Activated CD8-positive, alpha-beta T cell treated with anti-CD3 and anti-CD28 coated beads for 36 hours (primary cell): ENCODE measurements around the gene PNMT. TPM values are rescaled to one million over a fixed set of nuclear protein-coding genes. Genes with fewer than 3 reads are reported as not detected.

Experiments used
- ATAC-seq: fragments of 200-7000 bp; cut with Tn5 transposase; one replicate; pipeline ENCODE4 v1.10.0; 2021; ENCODE audit warnings: mild to moderate bottlenecking, moderate library complexity
- CTCF ChIA-PET: fragments of 350-600 bp; sonication (Branson Sonifier 250); formaldehyde crosslinking; loops from one replicate; lab custom pipeline; 2021; ENCODE audit warnings: antibody characterized with exemption; lab: Charles Lee
- POLR2A ChIA-PET: fragments of 350-600 bp; sonication (Branson Sonifier 250); formaldehyde crosslinking; loops from one replicate; lab custom pipeline; 2021; ENCODE audit warnings: antibody characterized with exemption; lab: Charles Lee
- DNase-seq: peaks from one replicate; pipeline ENCODE4 v3.0.0-alpha.2; 2020
- H3K27ac Mint-ChIP-seq: one replicate; pipeline ENCODE4 v1.8.0; 2021; ENCODE audit warnings: mild to moderate bottlenecking, mixed read lengths
- H3K27me3 Mint-ChIP-seq: one replicate; pipeline ENCODE4 v1.8.0; 2021; ENCODE audit warnings: mixed read lengths
- H3K36me3 Mint-ChIP-seq: one replicate; pipeline ENCODE4 v1.8.0; 2021; ENCODE audit warnings: low read depth, mixed read lengths
- H3K4me1 Mint-ChIP-seq: one replicate; pipeline ENCODE4 v1.8.0; 2021; ENCODE audit warnings: low read depth, mixed read lengths
- H3K4me3 Mint-ChIP-seq: one replicate; pipeline ENCODE4 v1.8.0; 2021; ENCODE audit warnings: mild to moderate bottlenecking, moderate library complexity, mixed read lengths
- H3K9me3 Mint-ChIP-seq: one replicate; pipeline ENCODE4 v1.8.0; 2021; ENCODE audit warnings: mixed read lengths
- intact Hi-C: fragments of 100-400 bp; cut with micrococcal nuclease; formaldehyde crosslinking; loops from one replicate; pipeline ENCODE4 v1.10.0; 2022
- total RNA-seq, 2 experiments: library from RNA; stranded (reverse); gene quantifications; one replicate each; pipeline ENCODE4 v1.2.3, GENCODE V29; 2021
- TF ChIP-seq, protein P1 (sequence below): fragments of 200-600 bp; IDR thresholded peaks from one replicate; pipeline ENCODE4 v1.8.0; 2022; ENCODE audit warnings: antibody characterized with exemption, mild to moderate bottlenecking

PNMT gene
- total RNA-seq, 2 experiments from 2014 or later: 0.40 TPM; not detected in 1

- ChIA-PET CTCF (interaction anchor here (0.7 to 12.7 kb wide), 9 partner anchors 9 to 84 kb away, joined by 3 to 146 read pairs (median 5); partner anchors contain the start of gene PGAP3), POLR2A (interaction anchor here (0.6 to 3.8 kb wide), 3 partner anchors 9 to 1252 kb away, joined by 3 to 16 read pairs (median 3); no protein-coding TSS in a partner anchor)
- H3K9me3 Mint-ChIP-seq: no peaks in the 10 kb centered on the region
- H3K4me1 Mint-ChIP-seq: peaks cover 12% of the 10 kb centered on the region
- intact Hi-C loops: no loop called here
- no peaks in the 10 kb centered on the region for H3K36me3 Mint-ChIP-seq
- H3K4me3 Mint-ChIP-seq: no peak overlapping the region
- H3K27ac Mint-ChIP-seq: no peak overlapping the region
- no peak for ATAC-seq
- peaks cover 15% of the 10 kb centered on the region for H3K27me3 Mint-ChIP-seq
- DNase-seq: no peak
- TF ChIP-seq, protein P1, sequence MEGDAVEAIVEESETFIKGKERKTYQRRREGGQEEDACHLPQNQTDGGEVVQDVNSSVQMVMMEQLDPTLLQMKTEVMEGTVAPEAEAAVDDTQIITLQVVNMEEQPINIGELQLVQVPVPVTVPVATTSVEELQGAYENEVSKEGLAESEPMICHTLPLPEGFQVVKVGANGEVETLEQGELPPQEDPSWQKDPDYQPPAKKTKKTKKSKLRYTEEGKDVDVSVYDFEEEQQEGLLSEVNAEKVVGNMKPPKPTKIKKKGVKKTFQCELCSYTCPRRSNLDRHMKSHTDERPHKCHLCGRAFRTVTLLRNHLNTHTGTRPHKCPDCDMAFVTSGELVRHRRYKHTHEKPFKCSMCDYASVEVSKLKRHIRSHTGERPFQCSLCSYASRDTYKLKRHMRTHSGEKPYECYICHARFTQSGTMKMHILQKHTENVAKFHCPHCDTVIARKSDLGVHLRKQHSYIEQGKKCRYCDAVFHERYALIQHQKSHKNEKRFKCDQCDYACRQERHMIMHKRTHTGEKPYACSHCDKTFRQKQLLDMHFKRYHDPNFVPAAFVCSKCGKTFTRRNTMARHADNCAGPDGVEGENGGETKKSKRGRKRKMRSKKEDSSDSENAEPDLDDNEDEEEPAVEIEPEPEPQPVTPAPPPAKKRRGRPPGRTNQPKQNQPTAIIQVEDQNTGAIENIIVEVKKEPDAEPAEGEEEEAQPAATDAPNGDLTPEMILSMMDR: no peak
Measured at GRCh38 chr17:39669897-39670735, 1.9 kb downstream of the PNMT start.

- H3K27me3 Mint-ChIP-seq: peaks cover 15% of the 10 kb centered on the region
- ChIA-PET CTCF (interaction anchor here (0.7 to 12.7 kb wide), 11 partner anchors 9 to 309 kb away, joined by 3 to 146 read pairs (median 4); partner anchors contain the start of gene PGAP3), POLR2A (interaction anchor here (0.6 to 3.8 kb wide), 3 partner anchors 8 to 113 kb away, joined by 3 to 16 read pairs (median 3); no protein-coding TSS in a partner anchor)
- H3K4me1 Mint-ChIP-seq: peaks cover 18% of the 10 kb centered on the region
- no peaks in the 10 kb centered on the region for H3K36me3 Mint-ChIP-seq
- no peak for ATAC-seq
- no peaks in the 10 kb centered on the region for H3K9me3 Mint-ChIP-seq
- H3K27ac Mint-ChIP-seq: no peak overlapping the region
- TF ChIP-seq, protein P1: no peak
- no peak overlapping the region for H3K4me3 Mint-ChIP-seq
- no peak for DNase-seq
- intact Hi-C loops: no loop called here
Measured at GRCh38 chr17:39670746-39671145, 2.5 kb downstream of the PNMT start.

- Mint-ChIP-seq H3K4me3 (no peak overlapping the region), H3K27ac (no peak overlapping the region), H3K36me3 (no peaks in the 10 kb centered on the region), H3K4me1 (peaks cover 29% of the 10 kb centered on the region), H3K27me3 (peaks cover 12% of the 10 kb centered on the region), H3K9me3 (no peaks in the 10 kb centered on the region)
- TF ChIP-seq, protein P1: peak; percentile 59
- DNase-seq: peak; percentile 34
- ChIA-PET CTCF (interaction anchor here (0.8 to 12.7 kb wide), 14 partner anchors 8 to 307 kb away, joined by 3 to 146 read pairs (median 4); partner anchors contain the start of gene PGAP3), POLR2A (interaction anchor here (0.6 to 3.8 kb wide), 5 partner anchors 7 to 383 kb away, joined by 3 to 16 read pairs (median 4); partner anchors contain the start of genes MED24 and PGAP3)
- ATAC-seq: no peak
- intact Hi-C loops: no loop called here
Measured at GRCh38 chr17:39671651-39672521, 3.6 kb downstream of the PNMT start.

DNA sequence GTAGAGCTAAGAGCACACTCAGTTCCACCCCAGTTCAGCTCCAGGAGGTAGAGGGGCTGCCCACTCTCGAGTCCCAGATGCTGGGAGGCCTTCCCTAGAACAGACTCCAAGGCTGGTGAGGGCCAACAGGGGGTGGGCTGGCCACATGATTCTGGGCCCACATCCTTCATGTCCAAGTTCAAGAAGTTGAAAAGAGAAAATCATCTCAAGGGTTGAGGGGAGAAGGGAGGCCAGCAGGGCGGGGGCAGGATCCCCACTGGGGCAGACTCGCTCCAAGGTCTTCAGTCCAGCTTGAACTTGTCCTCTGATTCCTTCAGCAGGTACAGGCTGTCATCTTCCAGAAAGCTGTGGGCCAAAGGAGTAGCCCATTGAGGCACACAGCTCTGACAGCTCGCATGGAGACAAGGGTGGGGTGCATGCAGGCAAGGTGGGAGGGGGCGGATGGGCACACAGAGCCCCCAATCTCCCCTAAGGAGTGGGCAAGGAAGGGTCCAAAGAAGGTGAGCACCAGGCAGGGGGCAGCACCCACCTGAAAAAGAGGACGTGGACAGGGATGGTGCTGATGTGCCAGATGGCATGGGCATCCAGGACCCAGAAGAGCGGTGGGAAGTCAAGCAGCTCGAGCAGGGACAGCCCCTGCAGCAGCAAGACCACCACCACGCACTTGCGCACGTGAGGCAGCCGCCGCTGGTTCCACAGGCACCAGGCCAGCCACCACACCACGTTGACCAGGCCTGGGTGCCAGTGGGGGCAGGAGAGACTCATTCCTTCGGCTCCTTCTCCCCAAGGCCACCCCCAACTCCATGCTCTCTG is 4.5 kb downstream of the PNMT start:
- TF ChIP-seq, protein P1: peak; percentile 7
- peaks cover 11% of the 10 kb centered on the region for H3K27me3 Mint-ChIP-seq
- no peak for ATAC-seq
- DNase-seq: no peak
- peaks cover 38% of the 10 kb centered on the region for H3K4me1 Mint-ChIP-seq
- ChIA-PET POLR2A (interaction anchor here (0.6 to 1.6 kb wide), 4 partner anchors 15 to 382 kb away, joined by 3 to 4 read pairs (median 4); partner anchors contain the start of genes CDK12, MED24 and PGAP3), CTCF (interaction anchor here (0.8 to 12.7 kb wide), 9 partner anchors 9 to 222 kb away, joined by 3 to 146 read pairs (median 4); partner anchors contain the start of gene PGAP3)
- H3K27ac Mint-ChIP-seq: no peak overlapping the region
- intact Hi-C loops: no loop called here
- no peaks in the 10 kb centered on the region for H3K9me3 Mint-ChIP-seq
- no peaks in the 10 kb centered on the region for H3K36me3 Mint-ChIP-seq
- H3K4me3 Mint-ChIP-seq: no peak overlapping the region
